SHP77 treated with DMSO at 0.1 percent for 48 hours (cell line): ENCODE measurements around the gene NXNL2.

Source experiments
- DNase-seq: peaks from one replicate; lab custom pipeline; 2025; lab: John Stamatoyannopoulos, UW

Gene NXNL2

DNA sequence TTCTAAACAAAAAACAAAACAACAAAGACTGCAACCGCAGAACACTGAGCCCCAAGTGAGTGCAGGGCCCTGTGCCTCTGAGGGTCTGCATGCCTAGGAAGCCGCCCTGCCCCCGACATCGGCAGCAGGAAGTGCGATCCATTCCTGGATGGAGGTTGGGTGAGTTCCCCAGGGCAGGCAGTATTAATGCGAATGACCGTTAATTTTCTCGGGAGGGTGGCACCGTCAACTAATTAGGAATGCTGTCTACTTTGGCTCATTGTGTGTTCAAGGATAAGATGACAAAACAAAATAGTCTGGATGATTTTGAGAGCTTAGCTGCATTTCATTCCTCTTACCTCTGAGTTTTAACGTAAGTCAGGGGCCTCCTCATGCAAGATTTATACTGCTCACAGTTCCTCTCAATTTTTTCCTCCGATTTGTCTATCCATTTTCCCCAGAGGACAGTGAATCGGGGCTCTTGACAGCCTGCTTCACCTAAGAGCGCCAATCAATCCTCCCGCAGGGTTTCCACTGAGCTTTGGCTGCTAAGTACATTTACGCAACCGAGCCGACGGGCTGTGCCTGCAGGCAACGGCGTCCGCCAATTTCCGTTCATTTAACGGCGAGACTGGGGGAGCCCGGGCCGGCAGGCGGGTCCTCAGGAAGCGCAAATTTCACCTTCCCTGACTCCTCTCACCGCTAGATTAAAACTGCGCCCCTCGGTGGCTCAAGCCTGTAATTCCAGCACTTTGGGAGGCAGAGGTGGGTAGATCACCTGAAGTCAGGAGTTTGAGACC is 2.9 kb upstream of the NXNL2 start:
- no peak for DNase-seq

DNA sequence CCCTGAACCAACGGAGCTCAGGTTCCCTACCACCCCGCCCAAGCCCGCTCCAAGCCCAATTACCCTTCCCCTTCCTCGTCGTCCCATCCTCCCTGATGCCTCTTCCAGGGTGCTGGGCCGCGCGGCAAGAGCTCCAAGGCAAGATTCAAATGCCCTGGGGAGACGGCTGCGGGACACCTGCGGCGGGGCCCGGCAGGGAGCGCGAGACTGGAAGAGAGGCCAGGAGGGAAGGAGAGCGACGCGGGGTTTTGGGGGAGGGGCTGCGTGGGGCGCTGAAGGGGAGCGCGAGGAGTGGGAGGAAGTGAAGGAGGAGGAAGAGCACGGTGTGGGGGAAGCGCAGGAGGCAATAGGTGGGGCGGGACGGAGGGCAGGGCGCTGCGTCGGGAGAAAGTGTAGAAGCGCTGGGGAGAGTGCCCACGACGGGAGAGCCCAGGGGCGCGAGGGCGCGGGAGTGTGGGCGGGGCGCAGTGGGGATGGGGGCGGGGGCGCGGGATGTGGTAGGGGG is 975 bp upstream of the NXNL2 start:
- no peak for DNase-seq

DNA sequence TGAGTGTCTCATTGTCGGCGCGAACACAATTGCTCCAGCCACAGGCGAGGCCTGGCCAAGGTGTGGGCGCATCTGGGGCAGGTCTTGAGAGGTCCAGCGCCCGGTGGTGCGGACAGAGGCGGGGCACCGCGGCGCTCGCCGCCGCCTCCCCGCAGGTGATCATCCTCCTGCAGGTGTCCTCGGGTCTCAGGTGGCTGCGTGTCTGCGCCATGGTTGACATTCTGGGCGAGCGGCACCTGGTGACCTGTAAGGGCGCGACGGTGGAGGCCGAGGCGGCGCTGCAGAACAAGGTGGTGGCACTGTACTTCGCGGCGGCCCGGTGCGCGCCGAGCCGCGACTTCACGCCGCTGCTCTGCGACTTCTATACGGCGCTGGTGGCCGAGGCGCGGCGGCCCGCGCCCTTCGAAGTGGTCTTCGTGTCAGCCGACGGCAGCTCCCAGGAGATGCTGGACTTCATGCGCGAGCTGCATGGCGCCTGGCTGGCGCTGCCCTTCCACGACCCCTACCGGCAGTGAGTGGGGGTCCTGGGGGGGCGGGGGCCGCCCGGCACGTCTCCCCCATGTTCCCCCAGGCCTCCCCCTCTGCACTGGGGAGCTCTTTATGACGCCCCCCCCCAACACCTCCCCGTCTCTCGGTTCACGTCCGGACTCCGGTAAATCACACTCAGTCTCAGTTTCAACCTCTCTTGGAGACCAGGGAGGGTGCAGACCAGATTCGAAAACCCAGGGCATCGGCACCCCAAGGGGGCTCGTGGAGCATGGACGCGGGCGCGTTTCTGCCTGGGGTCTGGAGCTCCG is 446 bp downstream of the NXNL2 start:
- no peak for DNase-seq

DNA sequence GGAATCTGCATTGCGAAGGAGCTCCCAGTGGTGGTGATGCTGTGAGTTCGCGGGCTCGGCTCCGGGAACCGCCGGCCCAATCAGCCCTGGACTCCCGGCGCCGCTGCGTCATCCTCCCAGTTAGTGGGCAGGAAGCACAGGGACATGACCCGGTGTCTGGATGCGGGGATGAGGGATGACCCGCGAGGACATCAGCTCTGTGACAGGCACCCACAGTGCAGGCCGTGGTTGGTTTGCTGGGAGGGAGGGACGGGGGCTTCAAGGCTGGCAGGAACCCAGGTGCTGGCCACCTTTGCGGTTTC is 996 bp downstream of the NXNL2 start:
- DNase-seq, result no peak

DNA sequence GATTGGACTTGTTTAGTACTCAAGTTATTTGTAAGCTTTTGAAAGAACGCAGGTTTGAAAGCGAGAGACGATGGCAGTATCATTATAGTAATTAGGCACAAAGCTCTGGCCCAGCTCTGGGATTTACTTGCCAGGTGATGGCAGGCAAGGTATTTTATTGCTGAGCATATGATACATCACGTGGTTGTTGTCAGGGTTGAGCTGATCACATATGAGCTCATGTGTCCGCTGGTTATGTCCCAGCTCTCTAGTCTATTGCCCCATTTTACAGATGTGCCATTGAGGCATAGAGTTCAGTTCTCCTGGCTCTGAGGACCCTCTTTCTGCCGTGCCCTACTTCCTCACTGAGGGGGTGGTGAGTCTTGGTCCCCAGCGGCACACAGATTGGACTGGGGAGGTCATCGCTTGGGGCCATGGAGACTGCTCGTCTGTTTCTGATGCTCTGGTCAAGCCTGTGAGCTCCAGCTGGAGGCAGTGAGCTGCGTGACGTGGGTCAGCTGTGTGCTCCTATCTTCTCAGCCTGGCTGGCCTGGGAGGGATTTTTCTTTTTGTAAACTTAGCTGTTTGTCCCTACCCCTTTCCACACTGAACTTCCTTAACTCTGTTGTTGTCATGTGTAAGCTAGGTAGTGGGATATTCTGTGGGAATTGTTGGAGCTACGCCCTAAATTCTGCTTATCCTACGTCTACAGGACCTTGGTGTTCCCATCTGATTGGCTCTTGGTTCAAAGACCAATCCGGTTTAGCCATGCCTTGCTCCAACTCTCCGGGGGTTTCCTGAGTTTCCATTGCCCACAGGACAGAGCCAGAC is 2.2 kb downstream of the NXNL2 start:
- no peak for DNase-seq

DNA sequence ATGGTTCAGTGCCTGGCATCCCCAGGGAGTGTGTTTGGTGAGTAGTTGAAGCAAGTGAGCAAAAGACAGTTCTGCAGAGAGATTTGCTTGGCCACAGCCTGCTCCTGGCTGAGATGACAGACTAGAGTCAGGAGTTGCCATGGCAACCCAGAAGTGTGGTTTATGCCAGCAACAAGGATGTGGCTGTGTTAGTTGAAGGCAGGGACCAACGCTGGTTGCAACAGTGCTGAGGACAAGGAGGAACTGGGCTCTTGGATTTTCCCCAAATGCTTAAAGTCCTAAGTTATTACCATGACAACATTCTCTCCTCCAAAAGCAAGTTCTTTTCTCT is 2.7 kb downstream of the NXNL2 start:
- DNase-seq, result no peak

DNA sequence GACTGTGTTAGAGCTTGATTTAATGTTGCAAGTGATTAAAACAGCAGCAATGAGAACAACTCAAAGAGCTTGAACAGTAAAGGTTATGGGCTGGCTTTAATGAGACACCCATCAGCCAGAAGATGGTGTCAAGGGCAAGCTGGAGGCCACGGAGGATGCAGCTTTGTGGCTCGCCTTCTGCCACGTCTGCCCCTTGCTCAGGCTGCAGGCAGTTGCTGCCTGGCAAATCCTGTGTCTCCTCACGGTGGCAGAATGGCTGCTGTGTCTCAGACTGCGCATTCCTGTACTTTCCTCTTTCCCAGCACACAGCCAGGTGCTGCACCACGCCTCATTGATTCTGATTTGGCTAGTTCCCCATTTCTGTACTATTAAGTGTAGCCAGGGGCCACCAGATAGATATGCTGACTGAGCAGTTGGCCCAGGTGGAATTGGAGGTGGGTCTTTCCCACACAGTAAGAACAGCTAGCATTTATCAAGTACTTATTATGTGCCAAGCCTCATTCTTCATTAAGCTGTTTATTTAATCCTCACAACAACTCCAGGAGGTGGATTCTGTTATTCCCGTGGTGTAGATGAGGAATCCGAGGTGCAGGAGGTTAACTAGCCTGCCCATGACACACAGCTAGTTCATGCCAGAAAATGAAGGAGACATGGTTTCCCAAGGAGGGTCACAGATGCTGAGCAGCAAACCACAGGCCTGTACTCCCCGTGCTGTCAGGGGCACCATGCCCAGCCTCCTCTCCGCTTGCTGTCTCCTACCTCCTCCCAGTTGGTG is 3.5 kb downstream of the NXNL2 start:
- DNase-seq, result no peak

DNA sequence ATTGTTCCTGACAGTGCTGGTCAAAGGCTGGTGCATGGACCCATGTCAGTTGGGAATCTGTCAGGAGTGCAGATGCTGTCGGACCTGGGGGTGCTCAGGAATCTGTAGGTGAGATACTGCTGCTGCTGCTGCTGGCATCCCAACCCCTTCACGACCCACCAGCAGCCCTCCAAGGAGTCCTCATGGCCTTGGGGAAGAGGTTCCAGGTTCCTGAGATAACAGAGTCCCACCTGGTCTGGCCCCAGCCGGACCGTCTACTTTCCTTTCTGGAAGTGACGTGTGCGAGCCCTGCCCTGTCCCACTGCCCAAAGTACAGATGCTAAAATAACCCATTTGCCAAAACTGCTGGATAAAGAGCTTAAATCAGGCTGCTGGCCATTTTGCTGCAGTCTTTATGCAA is 4.3 kb downstream of the NXNL2 start:
- DNase-seq, result no peak

DNA sequence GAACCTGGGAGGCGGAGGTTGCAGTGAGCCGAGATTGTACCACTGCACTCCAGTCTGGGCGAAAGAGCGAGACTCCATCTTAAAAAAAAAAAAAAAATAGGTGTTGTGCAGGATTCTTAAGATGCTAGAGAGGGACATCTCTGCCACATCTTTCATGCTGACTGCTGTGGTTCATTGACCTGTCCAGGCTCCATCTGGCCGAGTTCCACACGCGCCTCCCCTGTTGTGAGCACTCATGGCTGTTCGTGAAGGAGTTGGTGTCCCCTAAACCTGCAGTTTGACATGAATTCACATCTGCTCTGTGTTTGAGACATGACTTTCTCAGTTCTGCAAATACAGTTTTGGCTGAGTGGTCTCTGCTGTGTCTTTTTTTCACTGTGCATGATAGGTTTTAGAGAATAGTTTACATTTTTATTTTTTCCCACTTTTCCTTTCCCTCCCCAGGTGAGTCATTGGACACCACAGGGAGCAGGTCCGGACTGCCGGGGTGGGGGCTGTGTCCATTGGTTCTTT is 5.3 kb downstream of the NXNL2 start:
- no peak for DNase-seq

DNA sequence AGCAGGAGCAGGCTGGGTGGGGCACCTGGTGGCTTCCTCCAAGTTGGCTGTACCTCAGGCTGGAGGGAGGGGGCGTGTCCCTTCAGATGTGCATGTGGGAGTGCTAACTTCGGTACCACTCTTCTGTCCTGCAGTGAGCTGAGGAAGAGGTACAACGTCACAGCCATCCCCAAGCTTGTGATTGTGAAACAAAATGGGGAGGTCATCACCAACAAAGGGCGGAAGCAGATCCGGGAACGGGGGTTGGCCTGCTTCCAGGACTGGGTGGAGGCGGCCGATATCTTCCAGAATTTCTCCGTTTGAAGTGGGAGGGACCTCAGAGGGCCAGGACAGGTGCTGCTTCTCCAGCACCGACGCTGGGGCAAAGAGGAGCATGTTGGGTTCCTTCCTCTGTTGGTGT is 9.3 kb downstream of the NXNL2 start:
- DNase-seq, result no peak

DNA sequence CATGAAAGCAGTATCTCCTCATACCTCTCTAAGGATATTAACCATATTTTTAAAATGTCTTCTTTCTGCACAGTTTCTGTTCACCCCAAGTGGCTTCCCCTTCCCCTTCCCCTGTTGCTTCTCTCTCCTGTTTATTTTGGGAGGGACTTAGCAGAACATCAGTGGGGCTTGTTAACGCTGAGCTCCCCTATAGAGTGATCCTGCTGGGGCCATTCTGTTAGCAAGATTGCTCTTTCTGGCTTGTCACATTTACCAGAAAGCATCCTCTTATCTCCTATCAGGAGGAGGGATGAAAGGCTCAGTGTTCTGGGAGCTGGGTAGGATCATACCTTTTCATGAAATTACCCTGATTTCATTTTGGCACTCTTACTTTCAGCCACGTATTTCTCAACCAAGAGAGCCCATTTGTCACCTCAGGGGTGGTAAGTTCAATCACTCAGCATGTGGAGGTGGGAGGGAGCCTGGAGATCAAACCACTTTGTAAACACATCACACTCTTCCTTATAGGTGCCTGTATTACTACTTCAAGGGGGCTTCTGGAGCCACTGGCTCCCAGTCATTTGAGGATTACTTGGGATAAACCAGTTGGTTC is 16.7 kb downstream of the NXNL2 start:
- DNase-seq, result no peak

DNA sequence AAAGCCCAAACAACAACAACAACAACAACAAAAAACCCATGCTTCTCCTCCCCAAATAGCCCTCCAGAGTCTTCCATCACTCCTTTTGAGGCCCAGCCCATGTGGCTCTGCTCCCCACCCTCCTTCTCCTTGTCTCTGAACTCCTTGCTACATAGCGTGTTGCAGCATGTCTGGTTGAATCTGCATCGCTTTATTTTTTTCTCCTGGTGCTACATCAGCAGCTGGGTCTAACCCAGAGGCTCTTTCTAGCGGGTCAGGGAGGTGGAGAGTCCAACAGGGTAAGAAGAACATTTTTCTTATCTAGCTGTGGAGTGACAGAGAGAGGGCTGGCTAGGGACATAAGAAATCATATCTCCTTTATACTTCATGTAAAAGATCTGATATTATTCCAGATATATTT is 18.4 kb downstream of the NXNL2 start:
- DNase-seq, result no peak

DNA sequence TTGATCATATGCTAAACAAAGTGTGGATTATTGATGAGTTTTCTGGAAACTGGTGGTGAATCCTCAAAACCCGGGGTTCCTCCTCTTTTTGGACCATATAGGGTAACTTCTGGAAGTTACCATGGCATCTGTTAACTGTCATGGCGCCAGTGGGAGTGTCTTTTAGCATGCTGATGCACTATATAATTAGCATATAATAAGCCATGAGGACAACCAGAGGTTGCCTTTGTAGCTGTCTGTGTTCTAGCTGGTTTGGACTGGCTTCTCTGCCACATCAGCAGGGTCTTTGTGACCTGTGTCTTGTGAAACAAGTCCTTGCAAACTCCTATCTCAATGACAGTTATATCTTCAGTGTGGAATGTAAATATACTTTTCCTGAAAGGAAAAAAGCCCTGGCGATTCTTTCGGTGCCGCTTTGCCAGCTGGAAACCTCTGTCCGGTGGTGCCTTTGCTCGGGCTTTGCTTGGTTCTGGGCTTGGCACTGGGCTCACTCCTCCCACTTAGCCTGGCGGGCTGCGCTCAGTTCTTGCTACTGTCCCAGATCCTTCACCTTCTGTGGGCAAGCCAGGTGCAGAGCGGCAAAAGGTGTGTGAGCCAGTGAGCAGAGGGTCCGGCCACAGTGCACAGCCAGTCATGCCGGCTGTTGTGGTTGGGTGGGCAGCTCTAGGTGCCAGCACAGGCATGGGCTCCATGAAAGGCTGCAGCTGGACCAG is 20.4 kb downstream of the NXNL2 start:
- DNase-seq, result no peak

DNA sequence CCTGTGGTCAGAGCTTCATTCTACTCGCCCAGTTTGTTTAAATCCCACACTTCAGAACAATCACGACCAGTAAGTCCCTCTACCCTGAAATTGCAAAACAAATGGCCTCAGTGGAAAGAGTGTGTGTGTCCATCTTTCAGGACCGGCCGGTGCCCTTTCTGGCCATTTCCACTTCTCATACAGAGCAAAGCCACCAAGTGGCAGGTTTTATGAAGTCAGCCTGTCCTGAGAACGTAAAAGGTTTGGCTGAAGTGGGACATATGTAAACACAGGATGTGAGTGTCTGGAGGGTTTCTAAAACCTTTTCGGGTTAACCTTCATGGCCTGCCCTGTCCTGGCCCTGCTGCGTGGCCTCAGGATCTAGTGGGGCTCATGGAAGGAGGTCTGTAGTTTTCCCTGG is 24.7 kb downstream of the NXNL2 start:
- DNase-seq, result no peak

DNA sequence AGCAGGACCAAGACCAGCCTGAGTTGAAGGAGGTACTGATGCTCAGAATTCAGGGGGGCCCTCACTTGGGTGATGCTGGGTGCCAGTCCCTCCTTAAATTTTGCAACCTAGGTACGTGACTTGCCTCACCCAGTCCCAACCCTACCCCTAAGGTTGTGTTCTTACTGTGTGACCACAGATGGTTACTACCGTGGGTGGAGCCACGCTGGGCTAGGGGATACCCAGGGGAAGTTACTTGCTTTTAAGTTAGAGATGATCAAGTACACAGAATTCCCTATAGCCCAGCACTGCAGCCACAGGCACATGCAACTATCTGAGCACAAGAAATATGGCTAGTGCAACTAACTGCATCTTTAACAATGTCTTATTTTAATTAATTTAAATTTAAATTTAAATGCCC is 32.9 kb downstream of the NXNL2 start:
- no peak for DNase-seq

DNA sequence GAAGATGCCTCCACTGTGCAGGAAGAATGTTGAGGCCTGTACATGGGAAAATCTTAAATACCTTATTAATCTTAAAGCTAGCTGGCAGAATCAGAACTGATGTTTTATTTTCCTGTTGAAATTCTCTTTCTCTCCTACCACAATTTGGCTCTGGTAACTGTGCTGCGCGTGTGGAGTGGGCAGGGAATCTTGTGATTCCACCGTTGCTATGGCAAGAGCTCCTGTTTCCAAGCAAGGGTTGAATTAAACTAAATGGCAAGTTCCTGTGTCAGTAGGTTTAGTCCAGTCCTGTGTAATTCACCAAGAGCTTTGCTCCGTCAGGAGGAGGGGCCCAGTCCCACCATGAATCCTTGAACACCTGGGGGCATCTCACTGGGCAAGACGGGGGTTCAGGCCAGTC is 36.4 kb downstream of the NXNL2 start:
- no peak for DNase-seq

DNA sequence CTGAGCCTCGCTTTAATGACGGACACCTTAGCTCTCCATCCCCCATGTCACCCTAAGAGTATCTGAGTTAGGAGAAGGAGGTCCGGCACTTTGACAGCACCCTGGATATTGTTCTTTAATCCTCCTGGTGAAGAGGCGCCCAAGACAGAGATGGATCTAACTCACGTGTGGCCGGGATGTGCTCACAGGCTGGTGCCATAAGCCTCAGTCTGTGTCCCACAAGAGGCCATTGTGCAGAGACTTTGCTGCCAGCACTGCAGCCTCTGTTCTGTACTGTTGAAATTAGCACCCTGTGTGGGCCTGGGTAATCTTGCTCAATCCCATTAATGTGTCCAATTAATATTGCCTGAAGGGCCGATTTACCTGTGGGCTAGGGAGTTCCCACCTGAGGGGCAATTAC is 37.7 kb downstream of the NXNL2 start:
- no peak for DNase-seq

DNA sequence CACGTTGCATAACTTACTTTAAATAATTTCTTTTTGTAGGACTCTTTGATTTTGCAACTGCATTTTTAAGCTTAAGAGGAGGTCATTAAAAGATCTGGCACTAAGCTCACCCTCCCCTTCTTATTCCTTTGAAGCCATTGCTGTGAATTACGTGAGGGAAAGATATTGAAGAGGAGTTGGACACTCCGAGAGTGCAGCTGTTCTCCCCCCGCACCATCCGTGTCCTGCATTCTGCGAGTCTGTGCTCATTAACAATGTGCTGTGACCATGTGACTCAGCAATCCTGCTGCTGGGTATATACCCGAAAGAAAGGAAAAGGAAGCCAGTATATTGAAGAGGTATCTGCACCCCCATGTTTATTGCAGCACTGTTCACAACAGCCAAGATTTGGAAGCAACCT is 40.0 kb downstream of the NXNL2 start:
- DNase-seq, result no peak

DNA sequence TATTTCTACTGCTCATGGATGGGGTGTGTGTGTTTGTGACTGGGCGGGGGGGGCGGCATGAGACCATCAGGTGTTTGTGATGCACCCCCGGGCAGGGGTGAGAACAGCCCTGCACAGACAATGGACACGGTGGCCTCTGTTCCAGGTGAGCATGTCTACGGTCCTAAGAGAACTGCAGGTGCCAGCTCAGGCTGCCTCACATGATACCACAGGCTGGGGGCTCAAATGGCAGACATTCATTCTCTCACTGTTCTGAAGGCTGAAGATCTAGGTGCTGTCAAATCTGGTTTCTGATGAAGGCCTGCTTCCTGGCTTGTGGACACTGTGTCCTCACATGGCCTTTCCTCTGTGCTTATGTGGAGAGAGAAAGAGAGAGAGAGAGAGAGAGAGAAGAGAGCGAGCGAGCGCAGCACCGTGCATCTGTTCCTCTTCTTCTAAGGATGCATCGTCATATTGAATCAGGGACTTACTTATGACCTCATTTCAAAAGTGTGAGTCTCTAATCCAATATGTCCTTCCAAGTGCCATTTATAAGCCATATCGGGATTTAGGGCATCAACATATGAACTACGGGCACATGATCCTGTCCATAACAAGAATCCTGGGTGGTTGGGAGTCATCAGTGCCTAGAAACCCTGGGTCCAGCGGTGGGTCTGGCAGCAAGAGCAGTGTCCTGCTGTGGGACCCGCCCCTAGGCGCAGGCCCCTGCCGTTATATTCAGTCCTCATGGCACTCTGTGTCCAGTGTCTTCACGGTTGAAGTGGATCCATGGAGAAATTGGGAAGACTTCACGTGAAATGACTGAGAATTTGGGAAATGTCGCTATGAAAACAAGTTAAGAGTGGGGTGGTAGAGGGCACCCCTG is 42.5 kb downstream of the NXNL2 start:
- no peak for DNase-seq
